LNCAP (cell line): ENCODE results near the gene TMEM117.

Experiments used
- TF ChIP-seq, protein P1 (sequence below): fragments of 450-650 bp; IDR thresholded peaks from 2 replicates; pipeline ENCODE4 v1.5.1; 2017; ENCODE audit warnings: mild to moderate bottlenecking

Gene TMEM117

DNA sequence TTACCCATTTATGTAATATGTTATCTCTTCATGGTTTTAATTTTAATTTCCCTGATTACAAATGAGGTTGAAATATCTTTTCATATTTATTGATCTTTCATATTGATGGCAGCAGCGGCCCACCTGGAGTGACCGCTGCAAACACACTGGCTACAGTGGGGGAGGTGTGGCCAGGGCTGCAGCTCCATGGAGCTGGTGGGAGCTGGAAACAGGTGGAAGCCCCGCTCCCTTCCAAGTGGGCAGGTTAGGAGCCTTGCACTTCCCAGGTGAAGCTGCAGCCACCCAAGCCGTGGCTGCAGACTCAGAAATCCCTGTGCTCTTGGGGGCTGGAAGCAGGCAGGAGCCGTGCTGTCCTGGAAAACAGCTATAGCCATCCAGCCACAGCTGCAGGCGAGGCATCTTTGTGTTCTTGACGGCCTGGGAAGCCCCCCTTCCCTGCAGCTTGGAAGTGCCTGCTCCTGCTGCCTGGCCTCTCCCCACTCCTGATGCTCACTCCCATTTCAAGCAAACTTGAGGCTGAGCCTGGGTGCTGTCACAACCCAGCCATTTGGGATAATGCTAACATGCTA is 201.1 kb downstream of the TMEM117 start:
- TF ChIP-seq, protein P1, sequence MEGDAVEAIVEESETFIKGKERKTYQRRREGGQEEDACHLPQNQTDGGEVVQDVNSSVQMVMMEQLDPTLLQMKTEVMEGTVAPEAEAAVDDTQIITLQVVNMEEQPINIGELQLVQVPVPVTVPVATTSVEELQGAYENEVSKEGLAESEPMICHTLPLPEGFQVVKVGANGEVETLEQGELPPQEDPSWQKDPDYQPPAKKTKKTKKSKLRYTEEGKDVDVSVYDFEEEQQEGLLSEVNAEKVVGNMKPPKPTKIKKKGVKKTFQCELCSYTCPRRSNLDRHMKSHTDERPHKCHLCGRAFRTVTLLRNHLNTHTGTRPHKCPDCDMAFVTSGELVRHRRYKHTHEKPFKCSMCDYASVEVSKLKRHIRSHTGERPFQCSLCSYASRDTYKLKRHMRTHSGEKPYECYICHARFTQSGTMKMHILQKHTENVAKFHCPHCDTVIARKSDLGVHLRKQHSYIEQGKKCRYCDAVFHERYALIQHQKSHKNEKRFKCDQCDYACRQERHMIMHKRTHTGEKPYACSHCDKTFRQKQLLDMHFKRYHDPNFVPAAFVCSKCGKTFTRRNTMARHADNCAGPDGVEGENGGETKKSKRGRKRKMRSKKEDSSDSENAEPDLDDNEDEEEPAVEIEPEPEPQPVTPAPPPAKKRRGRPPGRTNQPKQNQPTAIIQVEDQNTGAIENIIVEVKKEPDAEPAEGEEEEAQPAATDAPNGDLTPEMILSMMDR = no peak

DNA sequence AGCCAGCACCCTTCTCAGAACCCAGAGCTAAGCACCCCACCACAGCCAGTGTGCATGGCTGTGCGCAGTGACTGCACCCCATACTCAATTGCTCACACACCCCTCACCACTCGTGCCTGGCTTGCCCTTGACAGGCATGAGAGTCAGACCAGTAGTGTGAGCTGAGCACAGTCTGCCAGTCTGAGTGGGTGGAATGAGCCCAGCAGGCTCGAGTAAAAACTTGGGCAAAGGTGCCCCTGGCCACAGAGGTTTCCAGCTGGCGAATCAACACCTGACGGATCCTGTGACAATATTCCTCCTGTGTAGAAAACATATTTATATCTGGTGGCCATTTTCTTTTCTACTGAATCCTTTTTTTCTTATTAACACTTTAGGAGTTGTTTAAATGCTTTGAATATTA is 202.5 kb downstream of the TMEM117 start:
- TF ChIP-seq, protein P1 = no peak

DNA sequence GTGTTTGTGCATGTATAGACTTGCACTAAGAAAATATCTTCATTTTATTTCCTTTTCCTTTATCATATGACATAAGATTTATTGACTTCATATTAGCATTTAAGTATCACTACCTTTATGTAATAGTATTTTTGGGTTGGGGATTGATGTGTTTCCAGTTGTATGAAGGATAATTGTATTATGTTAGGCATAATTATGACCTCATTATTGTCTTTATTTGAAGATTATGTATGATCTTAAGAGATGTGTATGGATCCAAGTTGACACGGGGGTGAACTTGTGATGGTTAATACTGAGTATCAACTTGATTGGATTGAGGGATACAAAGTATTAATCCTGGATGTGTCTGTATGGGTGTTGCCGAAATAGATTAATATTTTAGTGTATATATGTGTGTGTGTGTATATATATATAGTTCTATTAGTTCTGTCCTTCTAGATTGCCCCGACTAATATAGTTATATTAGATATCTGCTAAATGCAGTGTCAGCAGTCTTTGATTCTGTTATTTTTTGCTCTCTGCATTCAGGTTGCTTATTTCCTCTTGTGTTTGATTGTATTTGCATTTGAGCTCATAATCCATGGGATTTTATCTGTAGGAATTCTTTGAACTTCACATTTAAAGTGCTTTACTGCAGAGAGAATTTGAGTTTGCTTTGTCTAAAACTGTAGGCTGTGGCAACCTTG is 211.0 kb downstream of the TMEM117 start:
- TF ChIP-seq, protein P1 = no peak

DNA sequence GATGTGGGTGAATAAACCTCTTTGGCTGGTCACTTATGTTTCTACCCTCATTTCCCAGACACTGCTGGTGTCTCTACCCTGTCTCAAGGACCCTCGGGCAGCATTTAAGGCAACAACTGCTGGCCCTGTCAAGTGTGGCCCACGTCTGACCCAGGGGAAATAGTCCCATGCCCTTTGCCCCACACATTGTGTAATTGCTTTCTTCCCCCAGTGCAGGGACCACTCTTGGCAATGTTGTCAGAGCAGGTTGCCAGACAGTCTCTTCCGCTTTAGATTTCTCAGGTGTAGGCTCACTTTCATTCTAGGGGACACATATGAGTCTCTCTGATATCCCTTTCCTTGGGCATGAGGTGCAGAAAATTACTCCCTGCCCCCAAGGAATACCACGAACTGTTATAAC is 216.7 kb downstream of the TMEM117 start:
- TF ChIP-seq, protein P1 = no peak

DNA sequence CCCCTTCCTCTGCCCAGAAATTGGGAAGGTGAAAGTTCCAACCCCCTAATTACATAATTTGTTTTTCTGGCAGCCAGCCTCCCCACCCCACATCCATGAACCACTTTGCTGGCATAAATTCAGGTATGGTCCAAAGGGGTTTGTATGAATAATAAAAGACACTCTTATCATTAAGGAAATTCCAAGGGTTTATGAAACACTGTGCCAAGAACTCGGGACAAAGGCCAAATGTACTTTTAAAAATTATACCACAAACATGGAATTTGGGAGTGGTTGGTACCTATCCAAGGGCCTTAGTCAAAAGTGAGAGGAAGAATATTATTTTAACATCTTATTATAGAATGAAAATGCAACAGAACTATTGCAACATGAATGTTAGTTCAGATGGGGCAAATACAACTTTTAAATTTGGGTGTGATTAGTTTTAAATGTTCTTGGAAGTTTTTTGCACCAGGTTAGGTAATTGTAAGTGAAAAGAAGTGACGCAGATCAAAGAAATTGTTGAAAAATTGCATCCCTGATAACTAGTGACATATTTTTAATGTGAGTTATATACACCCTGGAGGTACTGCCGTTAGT is 217.8 kb downstream of the TMEM117 start:
- TF ChIP-seq, protein P1 = no peak

DNA sequence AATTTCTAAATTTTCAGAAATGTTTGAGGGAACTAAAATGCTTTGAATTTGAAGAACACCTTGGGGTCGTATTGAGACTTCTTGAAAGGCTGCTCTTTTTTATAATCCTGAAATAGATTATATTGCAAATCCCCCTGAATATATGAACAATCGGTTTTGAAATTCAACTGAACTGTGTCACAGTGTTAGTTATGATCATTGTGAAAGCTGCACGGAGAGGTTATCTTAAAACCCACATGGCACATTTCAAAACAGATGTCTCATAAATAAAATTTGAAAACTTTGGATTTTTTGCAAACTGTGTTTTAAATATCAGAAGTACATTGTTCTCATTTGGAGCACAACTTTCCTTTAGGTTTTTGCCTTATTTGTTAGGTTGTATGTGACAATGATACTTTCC is 218.4 kb downstream of the TMEM117 start:
- TF ChIP-seq, protein P1 = no peak

DNA sequence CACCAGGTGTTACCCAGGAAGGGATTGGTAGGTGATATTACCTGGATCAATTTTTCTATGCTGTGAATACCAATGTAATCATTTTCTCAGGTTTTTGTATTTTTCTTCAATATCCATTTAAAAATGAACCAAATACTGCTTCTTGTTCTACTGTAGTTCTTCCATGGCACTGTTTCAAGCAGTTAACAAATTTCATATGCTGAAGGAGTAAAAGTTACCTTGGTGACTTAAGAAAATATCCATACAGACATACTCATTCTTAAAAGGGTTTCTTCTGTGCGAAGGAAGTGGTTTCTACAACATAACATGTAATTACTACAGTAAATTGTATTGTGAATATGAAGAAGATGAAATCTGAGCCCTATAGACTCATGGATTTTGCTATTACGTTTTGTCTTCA is 222.5 kb downstream of the TMEM117 start:
- TF ChIP-seq, protein P1 = no peak
